Astrocyte of the spinal cord (primary cell): Measurements from ENCODE around the gene HIGD1C.
"Not testable (repeated sequence)": the region's sequence is repeated elsewhere in the genome, so short reads cannot be mapped to it uniquely, and the experiment has no call there.

Experiments
- DNase-seq: peaks from one replicate; pipeline ENCODE4 v3.0.0; 2011; ENCODE audit warnings: low read depth, low spot score
- H3K4me3 ChIP-seq: 2 replicates; pipeline ENCODE4 v1.5.1; 2011; ENCODE audit warnings: low read depth, mild to moderate bottlenecking, low read length, moderate library complexity
- in situ Hi-C: cut with HindIII; loops from 2 replicates; pipeline ENCODE4 v1.10.0; 2017; ENCODE audit warnings: low sequenced_read_pairs
- TF ChIP-seq, protein P1 (sequence below): IDR thresholded peaks from 2 replicates; pipeline ENCODE4 v1.5.1; 2012; ENCODE audit warnings: low read depth, mild to moderate bottlenecking, low read length, inconsistent platforms

HIGD1C gene

DNA sequence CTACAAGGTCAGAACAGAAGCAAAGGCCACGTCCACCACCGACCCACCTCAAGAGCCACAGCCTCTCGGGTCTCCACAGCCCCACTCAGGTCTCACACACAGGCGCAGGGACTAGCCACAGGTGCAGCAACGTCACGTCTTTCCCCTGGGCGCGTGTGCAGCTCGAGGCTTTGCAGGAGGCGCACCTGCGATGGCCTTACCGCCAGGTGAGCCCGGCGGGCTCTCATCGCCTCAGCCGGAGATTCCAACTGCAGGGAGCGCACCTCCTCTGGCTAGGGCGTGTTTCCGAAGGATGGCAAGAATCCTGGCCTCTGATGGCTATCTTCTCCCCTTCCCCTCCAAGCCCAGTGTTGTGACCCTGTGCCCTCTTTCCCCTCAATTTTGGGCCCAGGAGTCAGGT, at the start of gene HIGD1C:
TSS of gene HIGD1C (plus strand) at position 35 of the 400 bp plus-strand sequence. CDS start 1,455 bp downstream, outside the sequence.
- H3K4me3 ChIP-seq: no peak within 1 kb of the TSS
- TF ChIP-seq, protein P1, sequence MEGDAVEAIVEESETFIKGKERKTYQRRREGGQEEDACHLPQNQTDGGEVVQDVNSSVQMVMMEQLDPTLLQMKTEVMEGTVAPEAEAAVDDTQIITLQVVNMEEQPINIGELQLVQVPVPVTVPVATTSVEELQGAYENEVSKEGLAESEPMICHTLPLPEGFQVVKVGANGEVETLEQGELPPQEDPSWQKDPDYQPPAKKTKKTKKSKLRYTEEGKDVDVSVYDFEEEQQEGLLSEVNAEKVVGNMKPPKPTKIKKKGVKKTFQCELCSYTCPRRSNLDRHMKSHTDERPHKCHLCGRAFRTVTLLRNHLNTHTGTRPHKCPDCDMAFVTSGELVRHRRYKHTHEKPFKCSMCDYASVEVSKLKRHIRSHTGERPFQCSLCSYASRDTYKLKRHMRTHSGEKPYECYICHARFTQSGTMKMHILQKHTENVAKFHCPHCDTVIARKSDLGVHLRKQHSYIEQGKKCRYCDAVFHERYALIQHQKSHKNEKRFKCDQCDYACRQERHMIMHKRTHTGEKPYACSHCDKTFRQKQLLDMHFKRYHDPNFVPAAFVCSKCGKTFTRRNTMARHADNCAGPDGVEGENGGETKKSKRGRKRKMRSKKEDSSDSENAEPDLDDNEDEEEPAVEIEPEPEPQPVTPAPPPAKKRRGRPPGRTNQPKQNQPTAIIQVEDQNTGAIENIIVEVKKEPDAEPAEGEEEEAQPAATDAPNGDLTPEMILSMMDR: no peak
- DNase-seq: no peak
- in situ Hi-C loops: no loop called here

DNA sequence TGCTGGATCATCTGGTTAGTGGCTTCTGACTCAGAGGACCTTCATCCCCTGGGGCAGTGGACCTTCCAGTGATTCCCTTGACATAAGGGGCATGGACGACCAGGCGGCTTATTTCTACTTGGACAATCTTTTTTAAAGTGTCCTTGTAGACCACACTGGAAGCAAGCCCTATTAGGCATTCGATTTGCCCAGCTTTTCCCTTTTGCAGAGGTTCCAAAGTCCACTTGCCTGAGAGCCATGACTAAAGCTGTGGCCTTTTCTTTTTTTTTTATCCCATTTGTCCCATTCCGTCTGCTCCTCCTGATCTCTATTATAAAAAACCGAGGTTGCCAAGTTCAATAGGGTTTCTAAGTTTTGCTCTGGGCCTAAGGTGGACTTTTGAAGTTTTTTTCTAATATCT, 43.9 kb upstream of the HIGD1C start:
- H3K4me3 ChIP-seq, DNase-seq, in situ Hi-C loops: not testable (repeated sequence)

DNA sequence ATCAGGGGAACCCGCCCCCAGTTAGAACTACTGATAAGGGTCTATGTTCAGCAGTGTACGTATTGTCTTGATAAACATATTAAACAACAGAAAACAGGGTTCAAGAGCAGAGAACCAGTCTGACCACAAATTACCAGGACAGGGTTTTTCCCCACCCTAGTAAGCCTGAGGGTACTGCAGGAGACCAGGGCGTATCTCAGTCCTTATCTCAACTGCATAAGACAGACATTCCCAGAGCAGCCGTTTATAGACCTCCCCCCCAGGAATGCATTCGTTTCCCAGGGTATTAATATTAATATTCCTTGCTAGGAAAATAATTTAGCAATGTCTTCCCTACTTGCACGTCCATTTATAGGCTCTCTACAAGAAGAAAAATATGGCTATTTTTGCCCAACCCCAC, 40.0 kb upstream of the HIGD1C start:
- in situ Hi-C loops, H3K4me3 ChIP-seq, DNase-seq: not testable (repeated sequence)

DNA sequence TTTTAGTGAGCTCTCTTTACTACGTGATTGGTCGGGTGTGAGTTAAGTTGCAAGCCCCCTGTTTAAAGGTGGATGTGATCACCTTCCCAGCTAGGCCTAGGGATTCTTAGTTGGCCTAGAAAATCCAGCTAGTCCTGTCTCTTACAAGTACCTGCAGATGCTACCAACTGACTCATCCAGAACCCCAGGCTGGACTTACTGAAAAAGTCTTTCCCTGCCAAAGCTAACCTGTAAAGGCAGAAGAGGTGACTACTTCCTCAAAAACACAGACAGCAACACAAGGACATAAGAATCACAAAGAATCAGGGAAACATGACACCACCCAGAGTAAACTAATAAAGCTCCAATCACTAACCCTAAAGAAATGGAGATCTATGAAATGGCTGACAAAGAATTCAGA, 39.1 kb upstream of the HIGD1C start:
- no peak overlapping the region for H3K4me3 ChIP-seq
- in situ Hi-C loops: no loop called here
- no peak for DNase-seq
- TF ChIP-seq, protein P1: no peak

DNA sequence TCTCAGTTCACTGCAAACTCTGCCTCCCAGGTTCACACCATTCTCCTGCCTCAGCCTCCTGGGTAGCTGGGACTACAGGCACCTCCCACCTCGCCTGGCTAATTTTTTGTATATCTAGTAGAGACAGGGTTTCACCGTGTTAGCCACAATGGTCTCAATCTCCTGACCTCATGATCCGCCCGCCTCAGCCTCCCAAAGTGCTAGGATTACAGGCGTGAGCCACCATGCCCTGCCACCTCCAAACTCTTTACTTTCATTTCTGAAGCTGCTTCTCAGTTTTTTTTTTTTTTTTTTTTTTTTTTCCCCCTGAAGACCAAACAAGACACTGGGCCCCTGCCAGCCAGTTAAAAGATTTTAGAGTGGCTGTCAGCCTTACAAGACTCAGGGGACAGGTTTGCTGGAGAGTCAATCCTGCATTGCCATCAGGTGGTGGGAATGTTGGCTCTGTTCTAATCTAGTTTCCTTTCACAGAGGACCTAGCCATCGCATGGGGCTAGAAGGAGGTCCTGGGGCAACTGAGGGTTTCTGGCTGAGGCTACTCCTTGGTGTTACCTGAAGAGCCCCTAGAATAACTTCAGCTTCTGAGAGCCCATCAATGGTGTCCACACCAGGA, 37.4 kb upstream of the HIGD1C start:
- TF ChIP-seq, protein P1: no peak
- no peak for DNase-seq
- H3K4me3 ChIP-seq: no peak overlapping the region
- in situ Hi-C loops: no loop called here

DNA sequence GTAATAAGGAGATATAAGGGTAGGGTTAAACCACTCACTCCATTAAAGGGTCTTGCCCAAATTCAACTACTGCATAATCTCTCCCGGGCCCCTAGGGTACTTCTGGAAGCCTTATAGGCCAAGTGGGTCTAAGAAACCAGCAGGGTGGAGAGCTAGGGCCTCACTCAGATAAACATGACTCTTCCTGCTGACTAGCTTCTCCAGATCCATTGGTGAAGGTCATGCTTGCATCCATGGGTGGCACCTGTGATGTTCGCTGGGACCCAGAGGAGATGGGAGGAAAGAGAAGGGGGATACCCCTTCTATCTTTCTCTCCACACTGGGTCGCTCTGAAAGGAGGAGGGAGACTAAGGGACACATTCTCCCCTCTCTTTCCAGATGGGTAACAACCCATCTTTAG, 36.1 kb upstream of the HIGD1C start:
- no peak for DNase-seq
- TF ChIP-seq, protein P1: no peak
- in situ Hi-C loops: no loop called here
- H3K4me3 ChIP-seq: no peak overlapping the region

DNA sequence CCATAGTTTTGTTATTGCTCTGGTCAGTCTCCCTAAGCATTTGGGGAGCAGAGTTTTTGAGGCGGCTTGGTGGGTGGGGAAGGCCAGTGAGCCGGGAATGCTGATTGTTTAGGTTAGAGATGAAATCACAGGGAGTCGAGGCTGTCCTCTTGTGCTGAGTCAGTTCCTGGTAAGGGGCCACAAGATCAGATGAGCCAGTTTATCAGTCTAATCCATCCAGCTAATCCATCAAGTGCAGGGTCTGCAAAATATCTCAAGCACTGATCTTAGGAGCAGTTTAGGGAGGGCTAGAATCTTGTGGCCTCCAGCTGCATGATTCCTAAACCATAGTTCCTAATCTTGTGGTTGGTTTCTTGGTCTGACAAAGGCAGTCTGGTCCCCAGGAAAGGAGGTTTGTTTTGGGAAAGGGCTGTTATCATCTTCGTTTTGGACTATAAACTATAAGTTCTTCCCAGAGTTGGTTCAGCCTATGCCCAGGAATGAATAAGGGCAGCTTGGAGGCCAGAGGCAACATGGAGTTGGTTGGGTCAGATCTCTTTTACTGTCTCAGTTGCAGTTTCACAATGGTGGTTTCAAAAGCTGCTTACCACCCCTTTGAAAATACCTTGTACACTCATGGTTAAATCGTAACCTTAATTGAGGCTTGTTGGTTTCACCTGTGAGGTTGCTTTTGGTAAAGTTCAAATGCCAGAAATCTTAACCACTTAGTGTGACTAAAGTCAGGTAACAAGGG, 33.6 kb upstream of the HIGD1C start:
- DNase-seq: no peak
- TF ChIP-seq, protein P1: no peak
- no peak overlapping the region for H3K4me3 ChIP-seq
- in situ Hi-C loops: no loop called here

DNA sequence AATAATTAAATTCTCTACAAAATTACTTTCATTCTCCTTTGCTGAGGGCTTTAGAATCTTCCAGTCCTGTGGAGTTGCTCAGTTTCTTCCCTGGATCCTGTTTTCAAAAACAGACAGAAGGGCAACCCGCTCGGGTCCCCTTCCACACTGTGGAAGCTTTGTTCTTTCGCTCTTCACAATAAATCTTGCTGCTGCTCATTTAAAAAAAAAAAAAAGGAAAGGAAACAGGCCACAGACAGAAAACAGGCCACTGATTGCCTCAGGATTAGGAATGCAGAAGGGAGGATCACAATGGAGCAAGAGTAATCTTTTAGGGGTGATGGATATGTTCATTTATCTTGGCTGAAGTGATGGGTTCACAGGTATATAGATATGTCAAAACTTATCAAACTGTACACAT, 29.5 kb upstream of the HIGD1C start:
- DNase-seq: no peak
- TF ChIP-seq, protein P1: no peak
- in situ Hi-C loops: no loop called here

More for the DNA sequence above, 29.5 kb upstream of the HIGD1C start:
- H3K4me3 ChIP-seq: no peak overlapping the region
